CD4-positive, alpha-beta T cell treated with Interleukin-2 at 100 ng/mL for 4 hours (primary cell): Measurements from ENCODE around the gene FOXL1.

Experiments used
- DNase-seq: peaks from one replicate; pipeline ENCODE4 v3.0.0-alpha.2; 2020; ENCODE audit warnings: low spot score

The FOXL1 gene

DNA sequence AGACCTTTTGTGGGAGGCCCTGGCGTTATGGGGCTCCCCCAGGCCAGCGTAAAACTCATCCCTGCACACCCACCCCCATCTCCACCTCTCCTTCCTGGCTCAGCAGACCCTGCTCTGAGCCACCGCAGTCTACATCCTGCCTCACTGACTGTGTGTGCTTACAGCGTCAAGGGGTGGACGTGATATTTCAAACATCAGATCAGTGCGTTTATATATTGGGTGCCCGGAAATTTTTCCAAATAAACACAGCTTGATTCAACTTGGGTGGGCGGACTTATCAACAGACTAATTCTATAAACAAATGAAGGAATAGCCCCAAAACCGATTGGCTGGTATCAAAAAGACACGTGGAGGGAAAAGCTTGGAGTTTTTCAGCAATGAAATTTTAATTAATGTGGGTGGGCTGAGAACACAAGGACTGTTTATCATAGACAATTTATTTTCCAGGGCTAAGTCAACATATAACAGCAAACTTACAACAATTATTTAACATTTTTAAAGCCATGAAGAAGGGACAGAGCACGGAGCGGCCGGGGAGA lies at the start of gene FOXL1:
FOXL1 (plus strand) TSS at position 489 of the 539 bp plus-strand sequence. CDS start 175 bp downstream, outside the sequence.
- no peak for DNase-seq

DNA sequence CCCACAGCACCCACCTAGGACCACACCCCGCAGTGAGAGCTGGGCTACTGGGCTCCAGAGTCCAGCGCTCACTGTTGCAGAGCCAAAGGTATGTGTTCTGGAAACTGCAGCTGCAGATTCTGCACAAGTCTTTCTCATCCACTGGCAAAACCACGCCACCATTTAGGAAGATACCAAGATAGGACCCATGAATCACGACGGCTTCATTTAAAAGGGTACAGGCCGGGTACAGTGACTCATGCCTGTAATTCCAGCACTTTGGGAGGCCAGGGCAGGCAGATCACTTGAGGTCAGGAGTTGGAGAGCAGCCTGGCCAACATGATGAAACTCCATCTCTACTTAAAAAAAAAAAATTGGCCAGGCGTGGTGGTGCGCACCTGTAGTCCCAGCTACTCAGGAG lies 49.2 kb upstream of the FOXL1 start:
- DNase-seq = no peak

DNA sequence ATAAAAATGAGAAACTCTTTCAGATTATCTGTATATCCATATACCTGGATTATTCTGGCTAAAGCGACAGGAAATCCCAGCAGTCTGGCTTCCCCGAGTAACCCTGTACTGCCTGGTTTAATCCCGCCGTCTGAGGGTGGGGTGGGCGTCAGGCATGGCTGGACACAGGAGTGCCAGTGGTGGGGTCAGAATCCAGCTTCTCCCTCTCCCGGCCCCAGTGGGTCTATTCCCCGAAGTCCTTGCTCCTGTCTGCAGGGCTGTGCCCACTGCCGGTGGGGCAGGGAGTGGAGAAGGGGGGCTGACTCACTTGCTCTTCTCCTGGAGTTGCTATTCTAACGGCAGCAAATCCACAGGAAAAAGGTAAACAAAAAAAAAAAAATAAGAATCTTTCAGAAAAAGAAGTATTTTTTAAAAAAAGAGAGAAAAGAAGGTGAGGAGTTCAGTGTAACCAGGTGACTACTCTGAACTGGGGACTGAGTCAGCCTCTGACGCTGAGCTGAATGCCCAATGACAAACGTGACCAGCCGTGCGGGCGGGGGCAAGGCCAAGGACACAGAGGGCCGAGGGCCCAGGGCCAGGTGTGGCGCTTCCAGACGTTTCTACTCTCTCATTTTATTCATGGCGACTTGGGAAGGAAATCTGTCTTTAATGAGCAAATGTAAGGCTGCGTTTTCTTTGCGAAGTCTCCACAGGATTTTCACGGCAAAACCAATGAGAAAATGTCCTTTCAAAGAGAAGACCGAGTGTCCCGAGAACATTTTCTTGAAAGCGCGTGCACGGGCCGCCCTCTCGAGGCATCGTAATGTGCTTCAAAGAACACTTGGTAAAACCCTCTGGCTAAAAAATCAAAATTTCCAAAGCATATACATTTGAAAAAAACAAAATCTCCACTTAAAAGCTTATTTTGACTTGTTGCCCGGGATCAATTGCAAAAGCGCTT lies 47.8 kb upstream of the FOXL1 start:
- no peak for DNase-seq

DNA sequence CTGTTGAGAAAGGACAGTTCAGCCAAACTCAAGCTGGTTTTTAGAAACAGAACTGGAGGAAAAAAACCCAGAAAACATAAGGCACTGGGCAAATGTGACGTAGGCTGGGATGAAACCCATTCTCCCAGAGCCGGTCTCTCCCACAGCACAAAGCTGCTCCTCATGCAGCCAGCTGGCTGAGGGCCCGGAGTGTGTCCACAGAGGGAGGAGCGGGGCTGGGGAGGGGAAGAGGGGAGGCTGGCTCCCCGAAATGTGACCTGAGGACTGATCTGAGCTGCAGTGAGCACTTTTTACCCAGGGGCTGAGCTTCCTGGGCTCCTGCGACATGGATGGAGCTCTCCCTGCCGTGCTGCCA lies 47.2 kb upstream of the FOXL1 start:
- DNase-seq = no peak

DNA sequence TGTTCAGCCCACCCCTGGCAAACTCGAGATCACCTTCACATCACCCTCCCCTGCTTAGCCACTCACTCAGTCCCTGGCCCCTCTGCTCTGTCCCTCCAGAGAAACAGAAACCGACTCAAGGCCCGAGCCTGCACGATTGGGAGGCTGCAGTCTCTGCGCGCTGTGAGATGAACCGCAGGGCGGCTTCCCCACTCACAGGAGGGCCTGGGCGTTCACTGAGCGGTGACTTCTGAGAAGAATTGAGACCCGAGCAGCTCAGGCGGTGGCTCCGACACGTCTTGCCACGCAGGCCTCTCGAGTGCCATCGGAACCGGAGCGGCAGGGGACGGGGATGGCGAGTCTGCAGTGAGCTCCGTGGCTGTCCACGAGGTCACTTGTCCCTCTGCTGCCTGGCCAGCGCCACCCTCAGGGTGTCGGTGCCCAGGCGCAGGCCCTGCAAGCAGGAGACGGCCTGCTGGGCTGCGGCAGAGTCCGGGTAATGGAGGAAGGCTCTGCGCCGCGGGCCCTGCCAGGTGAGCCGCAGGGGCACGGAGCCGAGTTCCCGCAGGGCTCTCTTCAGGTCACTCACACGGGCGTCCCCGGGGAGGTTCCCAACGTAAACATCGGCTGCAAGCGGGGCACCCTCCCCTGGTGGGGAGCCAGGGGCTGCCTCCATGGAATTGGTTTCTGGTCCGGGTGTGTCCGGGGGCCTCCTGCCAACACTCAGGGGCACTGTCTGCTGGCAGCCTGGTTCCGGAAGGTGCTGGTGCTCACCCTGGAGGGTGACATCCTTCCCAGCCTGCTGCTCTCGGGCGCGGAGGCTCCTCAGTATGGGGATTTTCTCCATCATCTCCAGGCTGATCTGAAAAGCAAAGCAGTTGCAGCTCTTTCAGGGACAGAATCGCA lies 46.5 kb upstream of the FOXL1 start:
- no peak for DNase-seq

DNA sequence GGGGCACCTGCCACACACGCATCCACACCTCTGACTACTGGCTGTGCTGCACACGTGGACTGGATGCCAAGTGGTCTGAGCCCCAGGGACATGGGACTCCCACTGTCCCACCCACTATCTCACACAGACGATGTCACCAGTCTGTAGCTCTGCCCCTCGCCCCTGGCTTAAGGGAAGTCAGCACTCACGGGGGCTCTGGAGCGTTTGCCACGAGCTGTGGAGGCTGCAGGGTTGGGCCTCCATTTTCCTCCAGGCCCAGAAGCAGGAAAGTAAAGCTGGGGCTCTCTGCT lies 45.9 kb upstream of the FOXL1 start:
- no peak for DNase-seq

DNA sequence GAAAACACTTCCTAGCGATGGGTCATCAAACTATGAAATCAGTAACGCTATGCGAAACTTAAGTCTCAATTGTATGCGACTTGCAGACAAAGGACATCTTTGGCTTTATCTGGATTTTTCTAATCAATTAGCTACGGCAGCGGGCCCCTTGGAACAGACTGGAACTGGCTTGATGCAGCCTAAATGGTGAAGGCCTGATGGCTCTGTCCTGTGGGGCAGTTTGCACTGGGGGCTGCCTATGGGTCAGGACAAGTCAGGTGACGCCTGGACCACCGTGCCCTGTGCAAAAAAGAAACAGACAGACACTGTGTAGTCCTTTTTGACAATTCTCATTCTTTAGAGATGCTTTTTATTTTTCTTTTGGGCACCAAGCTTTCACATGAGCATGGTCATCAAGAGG lies 45.3 kb upstream of the FOXL1 start:
- no peak for DNase-seq

DNA sequence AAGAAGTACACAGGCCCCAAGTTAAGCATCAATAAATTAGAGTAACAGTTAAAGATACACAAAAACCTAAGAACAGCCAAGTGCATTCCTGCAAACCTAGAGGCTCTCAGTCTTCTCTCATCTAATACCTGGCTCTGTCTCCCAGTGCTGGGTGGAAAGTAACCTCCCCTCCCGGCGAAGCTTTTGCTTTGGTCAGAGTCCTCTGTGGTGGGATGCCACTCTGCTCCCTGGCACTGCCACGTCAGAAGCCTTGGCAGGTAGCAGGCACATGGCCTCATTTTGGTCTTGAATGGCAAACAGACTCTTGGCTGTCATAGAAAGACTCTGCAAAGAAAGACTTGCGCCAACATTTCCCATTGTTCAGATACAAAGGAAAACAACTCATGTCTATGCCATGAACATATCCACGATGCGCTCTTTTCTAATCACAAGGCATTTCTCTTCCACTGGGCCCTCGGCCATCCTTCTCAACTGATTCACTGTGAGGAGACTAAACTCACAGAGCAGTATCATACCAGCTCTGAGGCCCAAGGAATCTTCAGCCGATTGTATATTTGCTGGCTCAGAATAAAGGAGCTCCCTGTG lies 44.5 kb upstream of the FOXL1 start:
- DNase-seq = no peak

DNA sequence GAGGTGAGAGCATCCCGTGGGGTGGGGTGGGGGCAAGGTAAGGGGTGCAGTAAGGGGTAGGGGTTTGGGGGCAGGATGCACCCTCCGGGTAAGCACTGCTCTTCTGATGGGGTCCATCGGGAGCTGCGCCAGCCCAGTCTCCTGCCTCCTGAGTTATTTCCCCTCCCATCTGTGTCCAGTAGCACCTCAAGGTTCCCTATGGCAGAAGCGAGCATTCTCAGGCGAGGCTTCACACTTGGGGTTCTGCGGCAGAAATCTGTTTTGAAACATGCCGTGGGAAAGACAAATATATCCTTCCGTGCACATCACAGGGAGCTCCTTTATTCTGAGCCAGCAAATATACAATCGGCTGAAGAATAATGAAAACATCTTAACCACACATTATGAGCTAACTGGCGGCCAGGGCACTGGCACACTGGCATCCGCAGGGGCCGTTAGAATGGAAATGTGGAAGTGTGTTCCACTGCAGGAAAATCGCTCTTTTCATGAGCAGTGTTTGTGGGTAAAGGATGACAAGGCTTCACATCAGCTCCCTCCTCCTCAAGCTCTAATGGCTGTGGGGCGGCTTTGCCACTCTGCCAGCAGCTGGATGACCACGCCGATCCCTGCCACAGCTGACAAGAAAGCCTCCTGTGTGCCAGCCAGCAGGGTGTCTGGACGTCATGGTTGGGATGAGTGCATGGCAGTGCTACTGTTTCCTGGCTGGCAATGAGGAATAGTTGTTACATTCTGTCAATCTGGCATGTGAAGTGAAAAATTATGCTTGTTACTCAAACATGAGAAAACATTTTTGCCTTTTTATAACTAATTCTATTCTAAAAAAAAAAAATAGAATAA lies 43.4 kb upstream of the FOXL1 start:
- DNase-seq = no peak

DNA sequence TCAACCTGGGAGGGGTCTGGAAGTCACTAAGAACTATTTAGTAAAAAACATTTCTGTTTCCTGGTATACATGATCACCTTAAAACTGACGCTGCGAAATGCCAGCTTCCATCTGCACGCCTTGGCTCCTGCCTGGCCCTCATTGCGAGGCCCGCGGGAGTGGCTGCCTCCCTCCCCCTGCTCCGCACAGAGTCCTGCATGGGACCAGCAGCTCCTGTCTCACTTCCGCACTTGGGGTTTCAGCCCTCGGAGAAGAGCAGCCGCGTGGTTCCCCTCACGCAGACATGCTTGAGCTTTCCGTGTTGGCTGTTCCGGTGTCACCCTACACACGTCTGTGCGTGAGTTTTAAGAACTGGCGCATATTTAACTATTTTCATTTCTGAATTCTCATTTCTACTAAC lies 41.7 kb upstream of the FOXL1 start:
- no peak for DNase-seq

DNA sequence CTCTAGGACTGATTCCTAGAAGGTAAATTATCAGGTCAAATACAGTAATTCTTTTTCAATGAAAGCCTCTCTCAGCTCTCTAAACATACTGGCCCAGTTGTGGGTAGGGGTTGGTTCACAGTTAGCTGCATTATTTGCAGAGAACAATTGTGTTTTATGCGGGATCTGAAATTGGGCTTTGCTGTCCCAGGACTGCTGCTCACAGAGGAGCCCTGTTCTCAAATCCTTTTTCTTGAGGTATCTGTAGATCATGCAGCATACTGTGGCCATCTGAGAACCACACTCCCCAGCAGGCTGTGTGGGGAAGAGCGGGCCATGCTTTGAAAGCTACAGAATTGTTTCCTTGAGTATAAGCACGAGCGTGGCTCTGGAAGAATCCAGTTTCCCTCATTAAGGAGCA lies 40.9 kb upstream of the FOXL1 start:
- DNase-seq = no peak

DNA sequence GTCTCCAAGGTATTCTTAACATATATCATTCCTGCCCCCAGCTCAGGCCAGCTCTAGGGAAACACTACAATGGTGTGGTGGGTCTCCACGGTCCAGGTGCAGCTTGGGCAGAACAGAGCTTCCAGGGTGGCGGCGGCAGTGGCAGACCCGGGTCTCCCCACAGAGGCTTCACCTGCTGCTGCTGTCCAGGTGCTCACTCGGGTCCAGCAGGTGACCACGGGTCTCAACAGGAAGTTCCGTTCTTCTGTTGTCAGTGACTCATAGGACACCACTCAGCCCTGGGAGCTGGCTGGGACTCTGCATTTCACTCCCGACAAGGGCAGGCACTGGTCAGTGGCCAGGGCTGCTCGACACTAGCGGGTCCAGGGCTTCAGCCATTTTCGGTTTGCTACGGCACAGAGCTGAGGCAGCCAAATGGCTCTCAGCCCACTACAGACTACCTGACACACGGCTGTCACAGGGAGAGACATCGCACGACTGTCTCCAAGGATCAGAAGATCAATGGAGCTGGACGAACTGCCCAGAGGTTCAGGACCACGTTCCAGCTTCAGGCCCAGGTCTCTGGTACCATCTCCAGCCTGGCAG lies 40.1 kb upstream of the FOXL1 start:
- no peak for DNase-seq

DNA sequence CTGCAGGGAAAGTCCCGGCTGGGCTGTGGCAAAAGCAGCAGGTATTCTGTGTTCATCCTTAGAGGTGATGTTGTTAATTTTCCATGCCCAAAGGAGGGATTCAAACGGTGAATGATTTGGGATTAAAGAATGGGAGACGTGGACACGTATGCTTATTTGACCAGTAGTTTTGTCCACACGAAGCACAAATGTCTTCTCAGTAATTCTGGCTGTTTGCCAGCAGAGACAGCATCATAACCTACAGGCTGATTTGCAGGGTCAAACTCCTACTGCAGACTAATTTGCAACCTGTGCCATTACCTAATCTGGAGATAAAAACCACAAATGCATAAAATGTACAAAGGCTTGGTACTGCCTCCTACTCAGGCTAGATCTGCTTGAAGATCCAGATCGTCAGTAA lies 37.5 kb upstream of the FOXL1 start:
- no peak for DNase-seq

DNA sequence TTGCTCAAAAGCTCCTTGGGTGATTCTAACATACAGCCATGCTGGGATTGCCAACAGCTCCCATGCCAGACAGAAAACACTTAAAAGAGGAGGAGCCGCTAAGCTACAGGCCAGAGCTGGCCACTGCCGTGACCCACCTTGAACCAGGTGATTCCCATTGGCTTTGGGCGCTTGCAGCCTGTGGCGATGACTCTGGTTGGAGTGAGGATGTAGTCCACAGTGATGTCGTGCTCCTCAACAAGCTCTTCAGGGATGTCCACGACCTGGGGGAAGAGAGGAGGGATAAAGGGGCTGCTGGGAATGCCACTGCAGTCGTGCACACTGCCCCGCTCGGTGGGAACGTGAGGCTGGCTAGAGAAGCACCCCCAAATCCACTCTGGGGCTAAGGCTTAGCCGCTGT lies 36.8 kb upstream of the FOXL1 start:
- no peak for DNase-seq

DNA sequence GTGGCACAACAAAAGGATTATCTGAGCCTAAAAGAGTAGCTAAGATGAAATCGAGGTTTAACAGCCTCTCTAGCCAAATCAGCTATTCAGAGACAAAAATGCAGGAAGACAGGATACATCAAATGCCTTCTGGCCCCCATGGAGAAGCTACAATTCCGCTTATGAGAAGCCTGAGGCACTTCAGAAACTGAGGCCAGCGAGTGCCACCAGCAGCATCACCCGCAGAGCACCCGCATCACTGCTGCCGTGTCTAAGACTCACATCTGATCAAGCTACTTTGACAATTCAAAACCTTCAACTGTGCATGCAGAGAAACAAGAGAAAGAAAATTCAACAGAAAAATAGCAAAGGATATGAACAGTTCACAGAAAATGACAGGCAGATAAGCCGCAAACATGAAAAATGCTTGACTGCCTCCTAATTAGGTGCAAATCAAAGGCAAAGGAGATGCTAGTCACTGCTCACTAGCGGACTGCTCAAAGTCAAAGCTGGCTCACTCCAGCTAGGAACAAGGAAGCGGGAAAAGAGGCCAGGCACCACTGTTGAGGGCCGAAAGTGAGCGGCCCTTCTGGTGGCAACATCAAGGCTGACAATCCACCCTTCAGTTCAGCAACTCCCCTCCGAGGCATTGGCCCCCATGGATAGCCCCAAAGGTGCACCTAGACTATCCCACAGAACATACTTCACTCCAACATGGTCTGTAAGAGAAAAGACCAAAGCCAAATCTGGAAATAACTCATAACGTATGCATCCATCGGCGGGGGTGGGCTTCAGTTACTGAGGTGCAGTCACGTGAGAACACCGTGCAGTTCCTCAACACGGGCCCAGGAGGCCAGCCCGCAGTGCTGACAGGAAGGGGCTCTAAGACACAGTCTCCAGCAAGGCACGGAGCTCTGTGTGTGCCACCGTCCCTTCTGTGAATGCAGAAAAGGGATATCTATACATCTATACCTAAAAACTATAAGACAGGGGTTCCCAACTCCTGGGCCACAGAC lies 35.3 kb upstream of the FOXL1 start:
- no peak for DNase-seq

DNA sequence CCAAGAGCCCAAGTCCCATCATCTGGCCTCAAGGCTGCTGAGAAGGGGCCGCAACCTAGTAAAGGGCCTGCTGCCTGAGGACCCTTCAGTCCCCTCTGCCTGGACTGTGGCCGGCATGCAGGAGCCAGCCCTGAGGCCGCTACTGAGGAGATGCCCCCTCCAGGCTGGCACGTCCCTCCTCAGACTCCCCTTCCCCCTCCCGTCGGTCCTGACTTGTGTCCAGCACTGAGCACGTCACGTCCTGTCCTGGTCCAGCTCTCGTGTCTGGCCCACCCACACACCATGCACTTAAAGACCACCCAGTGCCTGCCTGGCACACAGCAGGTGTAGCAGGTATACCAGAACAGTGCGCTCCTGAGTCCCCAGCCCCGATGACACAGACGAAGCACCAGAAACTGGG lies 32.9 kb upstream of the FOXL1 start:
- DNase-seq = no peak

DNA sequence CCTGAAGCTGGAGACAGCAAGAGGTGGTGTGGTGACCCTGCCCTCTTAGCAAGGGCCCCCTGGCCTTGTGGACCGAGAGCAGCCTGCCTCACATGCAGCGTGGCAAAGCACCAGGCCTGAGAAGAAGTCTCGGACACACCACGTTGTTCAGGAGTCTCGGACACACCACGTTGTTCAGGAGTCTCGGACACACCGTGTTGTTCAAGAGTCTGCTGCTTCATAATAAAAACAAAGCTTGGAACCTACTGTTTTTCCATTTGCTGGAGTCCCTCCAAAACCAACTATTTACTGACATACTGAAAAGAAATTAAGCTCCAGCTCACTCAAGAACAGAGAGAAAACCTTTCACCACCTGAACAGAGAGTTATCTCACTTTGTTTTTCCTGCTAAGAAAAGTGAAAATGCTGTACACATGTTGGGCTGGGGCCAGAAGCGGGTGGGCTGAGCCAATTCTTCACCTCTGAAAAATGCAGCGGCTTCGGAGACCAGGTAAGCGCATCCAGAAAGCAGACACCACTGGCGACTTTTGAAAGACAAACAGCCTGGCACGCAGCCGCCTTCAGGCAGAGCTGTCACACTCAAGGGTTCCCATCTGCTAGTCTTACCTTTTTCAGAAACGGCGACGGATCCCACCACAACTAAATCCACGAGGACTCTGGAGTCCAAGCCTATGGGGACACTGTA lies 32.3 kb upstream of the FOXL1 start:
- DNase-seq = no peak

DNA sequence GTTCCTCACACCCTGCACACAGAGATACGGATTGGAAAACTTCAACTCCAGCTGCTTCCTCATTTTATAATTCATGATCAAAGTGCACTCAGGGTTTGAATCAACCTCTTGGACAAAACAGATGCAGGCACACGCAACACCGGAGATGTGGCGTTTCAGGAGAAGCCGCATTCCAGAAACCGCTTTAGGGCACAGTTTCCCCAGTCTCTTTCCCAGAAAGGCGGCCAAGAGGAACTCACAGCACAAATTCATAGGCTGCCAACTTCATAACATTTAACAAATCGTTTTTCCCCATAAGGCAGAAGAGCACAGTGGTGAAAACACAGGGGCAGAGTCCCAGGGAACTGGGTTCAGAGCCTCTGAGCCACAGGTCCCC lies 31.7 kb upstream of the FOXL1 start:
- no peak for DNase-seq

DNA sequence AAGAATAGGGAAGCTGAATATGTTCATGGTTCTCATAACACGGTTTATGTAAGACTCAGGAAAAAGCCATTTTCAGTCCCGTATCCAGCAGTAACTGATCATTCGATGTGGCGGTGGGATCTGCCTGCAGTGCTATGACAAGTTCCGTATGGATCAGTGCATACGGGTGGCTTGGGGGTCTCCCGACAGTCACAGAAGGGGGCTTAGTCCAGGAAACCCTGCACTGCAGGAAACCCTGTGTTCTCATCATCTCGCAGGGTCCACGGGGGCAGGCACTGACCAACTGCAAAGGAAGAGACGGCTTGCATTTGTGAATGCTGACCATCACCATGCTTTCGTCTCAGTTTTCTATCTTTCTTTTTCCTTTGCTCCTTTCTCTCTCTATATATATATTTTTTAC lies 31.1 kb upstream of the FOXL1 start:
- DNase-seq = no peak
